Ectodermal cell (in vitro differentiated cells): Measurements from ENCODE around the gene DNAH1.

Experiments
- H3K27ac ChIP-seq: 2 replicates; pipeline ENCODE4 v1.7.0; 2013; ENCODE audit warnings: mild to moderate bottlenecking, low read depth, low read length; ENCODE audit not compliant: insufficient read depth, poor library complexity, severe bottlenecking
- H3K27me3 ChIP-seq: 2 replicates; pipeline ENCODE4 v1.7.0; 2013; ENCODE audit warnings: mild to moderate bottlenecking, low read length; ENCODE audit not compliant: insufficient read depth, control insufficient read depth, poor library complexity, severe bottlenecking
- H3K36me3 ChIP-seq: one replicate; pipeline ENCODE4 v1.7.0; 2013; ENCODE audit warnings: low read length; ENCODE audit not compliant: control insufficient read depth, insufficient read depth
- H3K4me1 ChIP-seq: one replicate; pipeline ENCODE4 v1.7.0; 2013; ENCODE audit warnings: low read length; ENCODE audit not compliant: control insufficient read depth, insufficient read depth
- H3K4me3 ChIP-seq: 2 replicates; pipeline ENCODE4 v1.7.0; 2013; ENCODE audit warnings: low read depth, low read length, control low read depth; ENCODE audit not compliant: insufficient read depth
- H3K9me3 ChIP-seq: 2 replicates; pipeline ENCODE4 v1.7.0; 2013; ENCODE audit warnings: mild to moderate bottlenecking, low read length, moderate library complexity; ENCODE audit not compliant: control insufficient read depth
- WGBS, 2 experiments: methylation state at CpG; one replicate each; pipeline ENCODE4 v1.1.7; 2013; ENCODE audit warnings: missing lambda C conversion rate in 2 of 2; 5-methylcytosine and 5-hydroxymethylcytosine counted together

DNAH1 gene

DNA sequence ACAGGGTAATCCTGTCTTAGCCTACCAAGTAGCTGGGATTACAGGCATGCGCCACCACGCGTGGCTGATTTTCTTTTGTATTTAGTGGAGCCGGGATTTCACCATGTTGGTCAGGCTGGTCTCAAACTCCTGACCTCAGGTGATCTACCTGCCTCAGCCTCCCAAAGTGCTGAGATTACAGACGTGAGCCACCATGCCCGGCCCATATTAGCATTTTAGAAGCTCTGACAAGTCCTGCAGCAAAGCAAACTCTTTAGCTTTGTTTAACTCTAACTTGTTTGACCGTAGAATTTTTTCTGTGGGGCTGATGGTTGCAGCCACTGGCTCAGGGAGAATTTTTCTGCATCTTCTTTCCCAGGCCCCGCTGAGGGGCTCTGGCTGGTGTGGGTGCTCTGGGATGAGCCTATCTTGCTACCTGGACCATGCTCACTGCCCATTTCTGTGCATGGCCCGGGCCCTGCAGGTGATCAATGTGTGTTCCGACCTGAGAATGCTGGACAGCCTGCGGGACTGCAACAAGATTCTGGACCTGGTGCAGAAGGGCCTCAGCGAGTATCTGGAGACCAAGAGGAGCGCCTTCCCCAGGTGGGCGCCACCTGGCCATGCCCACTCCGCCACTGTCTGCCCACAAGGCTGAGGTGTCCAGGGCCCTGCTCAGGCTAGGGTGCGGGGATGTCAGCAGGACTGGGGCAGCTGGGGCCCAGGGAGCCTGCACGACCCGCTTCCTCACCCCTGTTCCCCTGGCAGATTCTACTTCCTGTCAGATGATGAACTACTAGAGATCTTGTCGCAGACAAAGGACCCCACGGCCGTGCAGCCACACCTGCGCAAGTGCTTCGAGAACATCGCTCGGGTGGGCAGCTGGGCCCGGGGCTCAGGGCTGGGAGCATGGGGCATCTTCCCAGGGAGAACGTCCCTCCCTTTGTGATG, 41.3 kb downstream of the DNAH1 start:
- 94% methylated on average over 27 of the region's 27 CpGs for WGBS, 2 experiments
- H3K4me1 ChIP-seq: peaks cover 6% of the 10 kb centered on the region
- H3K27ac ChIP-seq: no peak overlapping the region
- no peaks in the 10 kb centered on the region for H3K36me3 ChIP-seq
- no peaks in the 10 kb centered on the region for H3K27me3 ChIP-seq
- H3K4me3 ChIP-seq: no peak overlapping the region
- H3K9me3 ChIP-seq: no peaks in the 10 kb centered on the region

DNA sequence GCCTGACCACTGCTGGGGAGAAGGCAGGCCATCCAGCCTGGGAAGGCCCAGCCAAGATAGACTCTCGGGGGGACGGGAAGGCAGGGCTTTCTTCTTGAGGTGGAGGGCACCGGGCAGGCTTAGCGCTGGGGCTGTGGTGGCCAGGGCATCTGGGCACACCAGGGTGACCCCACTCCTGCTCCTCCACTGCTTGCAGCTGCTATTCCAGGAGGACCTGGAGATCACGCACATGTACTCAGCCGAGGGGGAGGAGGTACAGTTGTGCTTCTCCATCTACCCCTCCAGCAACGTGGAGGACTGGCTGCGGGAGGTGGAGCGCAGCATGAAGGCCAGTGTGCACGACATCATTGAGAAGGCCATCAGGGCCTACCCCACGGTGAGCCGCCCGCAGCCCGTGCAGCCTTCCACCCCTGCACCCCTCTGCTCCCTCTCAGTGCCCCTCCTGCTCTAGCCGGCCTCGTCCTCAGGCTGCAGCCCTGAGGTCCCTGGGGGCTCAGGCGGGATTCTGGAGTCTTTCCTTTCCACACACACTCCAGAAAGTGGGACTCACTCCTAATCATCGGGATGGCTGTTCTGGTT, 42.3 kb downstream of the DNAH1 start:
- Histone ChIP-seq H3K36me3 (no peaks in the 10 kb centered on the region), H3K4me1 (peaks cover 6% of the 10 kb centered on the region), H3K27ac (no peak overlapping the region), H3K9me3 (no peaks in the 10 kb centered on the region), H3K27me3 (no peaks in the 10 kb centered on the region), H3K4me3 (no peak overlapping the region)
- 90% methylated on average over 18 of the region's 18 CpGs for WGBS, 2 experiments

DNA sequence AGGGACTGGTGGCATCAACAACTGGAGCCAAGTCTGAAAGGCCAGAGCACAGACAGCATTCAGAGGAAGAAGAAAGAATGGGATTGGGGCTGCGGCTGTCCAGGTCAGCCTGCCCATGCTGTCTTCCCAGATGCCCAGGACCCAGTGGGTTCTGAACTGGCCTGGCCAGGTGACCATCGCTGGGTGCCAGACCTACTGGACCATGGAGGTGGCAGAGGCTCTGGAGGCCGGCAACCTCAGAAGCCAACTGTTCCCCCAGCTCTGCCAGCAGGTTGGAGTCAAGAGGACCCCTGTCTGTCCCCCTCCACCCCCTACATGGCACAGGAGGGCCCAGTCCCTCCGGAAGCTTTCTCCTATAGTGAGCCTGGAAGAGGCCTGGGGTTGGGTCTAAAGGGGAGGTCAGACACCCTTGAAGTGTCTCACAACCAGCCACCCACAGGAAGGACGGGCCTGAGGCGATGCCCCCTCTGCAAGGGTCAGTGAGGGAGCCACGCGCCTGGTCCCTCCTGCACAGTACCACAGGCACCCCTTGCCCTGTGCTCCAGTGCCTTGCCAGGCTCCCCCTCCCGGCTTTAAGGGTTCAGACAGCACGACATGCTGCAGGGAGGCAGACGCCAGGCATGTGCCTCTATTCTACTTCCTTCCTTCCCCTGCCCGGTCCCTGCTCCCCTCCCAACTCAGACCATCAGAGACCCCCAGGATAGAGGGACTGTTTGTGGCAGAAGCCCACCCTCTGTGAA, 43.2 kb downstream of the DNAH1 start:
- Histone ChIP-seq H3K9me3 (no peaks in the 10 kb centered on the region), H3K4me3 (no peak overlapping the region), H3K27ac (no peak overlapping the region), H3K4me1 (peaks cover 6% of the 10 kb centered on the region), H3K36me3 (no peaks in the 10 kb centered on the region), H3K27me3 (no peaks in the 10 kb centered on the region)
- WGBS, 2 experiments: 90 to 93% methylated on average over 11 to 12 of the region's 12 CpGs

DNA sequence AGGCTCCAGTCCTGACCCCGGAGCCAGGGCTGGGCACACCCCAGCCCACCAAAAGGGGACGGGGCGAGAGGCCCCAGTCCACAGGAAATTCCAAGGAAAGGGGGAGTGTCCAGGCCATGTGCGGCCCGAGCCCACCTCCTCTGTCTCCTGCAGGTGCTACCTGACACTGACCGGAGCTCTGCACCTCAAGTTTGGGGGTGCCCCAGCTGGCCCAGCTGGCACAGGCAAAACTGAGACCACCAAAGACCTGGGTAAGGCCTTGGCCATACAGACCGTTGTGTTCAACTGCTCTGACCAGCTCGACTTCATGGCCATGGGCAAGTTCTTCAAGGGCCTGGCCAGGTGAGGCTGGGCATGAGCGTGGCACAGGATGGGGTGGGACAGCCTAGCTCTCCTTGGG, 44.9 kb downstream of the DNAH1 start:
- H3K4me1 ChIP-seq: peaks cover 6% of the 10 kb centered on the region
- H3K27ac ChIP-seq: no peak overlapping the region
- no peaks in the 10 kb centered on the region for H3K36me3 ChIP-seq
- no peak overlapping the region for H3K4me3 ChIP-seq
- no peaks in the 10 kb centered on the region for H3K27me3 ChIP-seq
- WGBS, 2 experiments: 94 to 95% methylated on average over 9 of the region's 9 CpGs
- no peaks in the 10 kb centered on the region for H3K9me3 ChIP-seq

DNA sequence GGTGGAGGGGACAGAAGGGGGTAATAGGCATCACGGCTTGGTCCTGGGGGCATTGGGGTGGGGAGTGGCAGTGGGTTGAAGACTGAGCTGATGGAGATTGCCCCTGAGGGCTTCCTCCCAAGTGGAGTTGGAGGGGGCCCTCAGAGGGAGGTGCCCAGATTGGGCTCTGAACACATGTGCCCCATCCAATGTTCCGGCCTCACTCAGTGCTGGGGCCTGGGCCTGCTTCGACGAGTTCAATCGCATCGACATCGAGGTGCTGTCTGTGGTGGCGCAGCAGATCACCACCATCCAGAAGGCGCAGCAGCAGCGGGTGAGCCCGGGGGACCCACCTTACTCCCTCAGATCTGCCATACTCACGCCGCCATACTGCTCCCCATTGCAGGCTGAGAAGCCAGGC, 45.3 kb downstream of the DNAH1 start:
- Histone ChIP-seq H3K27me3 (no peaks in the 10 kb centered on the region), H3K27ac (no peak overlapping the region), H3K9me3 (no peaks in the 10 kb centered on the region), H3K4me3 (no peak overlapping the region), H3K36me3 (no peaks in the 10 kb centered on the region), H3K4me1 (peaks cover 6% of the 10 kb centered on the region)
- 96% methylated on average over 13 of the region's 13 CpGs for WGBS, 2 experiments

DNA sequence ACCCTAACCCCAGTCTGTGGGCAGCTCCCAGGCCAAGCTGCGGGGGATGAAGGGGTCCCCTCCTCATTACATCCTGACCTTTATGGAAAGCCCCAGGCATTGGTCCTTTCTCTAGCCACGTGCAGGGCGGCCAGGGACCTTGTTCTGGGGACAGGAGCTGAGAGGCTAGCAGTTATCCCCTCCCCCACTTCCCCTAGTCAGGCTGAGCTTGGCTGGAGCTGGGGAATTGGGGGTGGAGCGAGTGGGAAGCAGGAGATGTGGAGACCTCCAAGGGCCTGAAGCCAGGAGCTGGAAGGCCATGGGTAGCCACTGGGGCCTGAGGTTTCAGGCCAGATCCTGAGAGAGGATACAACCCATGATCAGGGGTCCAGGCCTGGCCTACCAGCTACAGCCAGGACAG, 45.8 kb downstream of the DNAH1 start:
- Histone ChIP-seq H3K4me1 (peaks cover 6% of the 10 kb centered on the region), H3K27ac (no peak overlapping the region), H3K27me3 (no peaks in the 10 kb centered on the region), H3K9me3 (no peaks in the 10 kb centered on the region), H3K36me3 (no peaks in the 10 kb centered on the region), H3K4me3 (no peak overlapping the region)
- 71 to 79% methylated on average over 4 of the region's 4 CpGs for WGBS, 2 experiments

DNA sequence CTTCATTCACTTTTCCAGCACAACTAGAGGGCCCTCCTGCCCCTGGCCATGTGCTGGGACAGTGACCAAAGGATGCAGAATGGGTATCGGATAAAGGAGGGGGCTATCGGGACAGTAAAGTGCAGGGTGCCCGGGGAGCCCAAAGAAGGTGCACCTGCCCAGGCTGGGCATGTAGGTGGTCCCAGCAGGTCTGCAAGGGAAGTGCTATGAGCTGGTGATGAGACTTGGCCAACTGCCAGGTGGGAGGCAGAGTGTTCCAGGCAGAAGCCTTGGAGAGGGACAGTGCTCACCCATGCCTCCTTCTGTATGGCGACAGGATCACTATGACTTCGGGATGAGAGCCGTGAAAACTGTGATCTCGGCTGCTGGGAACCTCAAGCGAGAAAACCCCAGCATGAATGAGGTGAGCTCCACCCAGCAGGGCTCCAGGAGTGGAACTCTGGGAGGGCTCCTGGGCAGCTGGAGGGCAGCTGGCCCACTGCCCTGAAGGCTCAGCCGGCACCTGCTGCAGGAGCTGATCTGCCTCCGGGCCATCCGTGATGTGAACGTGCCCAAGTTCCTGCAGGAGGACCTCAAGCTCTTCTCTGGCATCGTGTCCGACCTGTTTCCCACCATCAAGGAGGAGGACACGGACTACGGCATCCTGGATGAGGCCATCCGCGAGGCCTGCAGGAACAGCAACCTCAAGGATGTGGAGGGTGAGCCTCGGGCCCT, 48.4 kb downstream of the DNAH1 start:
- no peak overlapping the region for H3K27ac ChIP-seq
- H3K27me3 ChIP-seq: no peaks in the 10 kb centered on the region
- peaks cover 19% of the 10 kb centered on the region for H3K4me1 ChIP-seq
- H3K9me3 ChIP-seq: no peaks in the 10 kb centered on the region
- no peaks in the 10 kb centered on the region for H3K36me3 ChIP-seq
- H3K4me3 ChIP-seq: no peak overlapping the region
- WGBS, 2 experiments: 95 to 96% methylated on average over 19 of the region's 19 CpGs

DNA sequence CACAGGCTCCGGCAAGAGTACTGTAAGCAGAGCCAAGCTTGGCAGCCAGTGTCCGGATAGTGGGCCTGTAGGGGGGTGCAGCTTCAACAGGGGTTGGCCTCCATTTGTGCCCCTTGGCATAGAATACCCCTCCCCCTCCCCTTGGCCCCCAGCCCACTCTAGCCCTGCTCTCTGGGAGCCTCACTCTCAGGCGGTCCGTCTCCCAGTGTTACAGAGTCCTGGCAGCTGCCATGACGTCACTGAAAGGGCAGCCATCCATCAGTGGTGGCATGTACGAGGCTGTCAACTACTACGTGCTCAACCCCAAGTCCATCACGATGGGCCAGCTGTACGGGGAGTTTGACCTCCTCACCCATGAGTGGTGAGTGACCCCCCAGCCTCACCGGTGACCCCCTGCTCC, 50.4 kb downstream of the DNAH1 start:
- peaks cover 19% of the 10 kb centered on the region for H3K4me1 ChIP-seq
- no peak overlapping the region for H3K27ac ChIP-seq
- H3K9me3 ChIP-seq: no peaks in the 10 kb centered on the region
- WGBS, 2 experiments: 92 to 93% methylated on average over 10 of the region's 10 CpGs
- H3K4me3 ChIP-seq: no peak overlapping the region
- no peaks in the 10 kb centered on the region for H3K36me3 ChIP-seq
- no peaks in the 10 kb centered on the region for H3K27me3 ChIP-seq

DNA sequence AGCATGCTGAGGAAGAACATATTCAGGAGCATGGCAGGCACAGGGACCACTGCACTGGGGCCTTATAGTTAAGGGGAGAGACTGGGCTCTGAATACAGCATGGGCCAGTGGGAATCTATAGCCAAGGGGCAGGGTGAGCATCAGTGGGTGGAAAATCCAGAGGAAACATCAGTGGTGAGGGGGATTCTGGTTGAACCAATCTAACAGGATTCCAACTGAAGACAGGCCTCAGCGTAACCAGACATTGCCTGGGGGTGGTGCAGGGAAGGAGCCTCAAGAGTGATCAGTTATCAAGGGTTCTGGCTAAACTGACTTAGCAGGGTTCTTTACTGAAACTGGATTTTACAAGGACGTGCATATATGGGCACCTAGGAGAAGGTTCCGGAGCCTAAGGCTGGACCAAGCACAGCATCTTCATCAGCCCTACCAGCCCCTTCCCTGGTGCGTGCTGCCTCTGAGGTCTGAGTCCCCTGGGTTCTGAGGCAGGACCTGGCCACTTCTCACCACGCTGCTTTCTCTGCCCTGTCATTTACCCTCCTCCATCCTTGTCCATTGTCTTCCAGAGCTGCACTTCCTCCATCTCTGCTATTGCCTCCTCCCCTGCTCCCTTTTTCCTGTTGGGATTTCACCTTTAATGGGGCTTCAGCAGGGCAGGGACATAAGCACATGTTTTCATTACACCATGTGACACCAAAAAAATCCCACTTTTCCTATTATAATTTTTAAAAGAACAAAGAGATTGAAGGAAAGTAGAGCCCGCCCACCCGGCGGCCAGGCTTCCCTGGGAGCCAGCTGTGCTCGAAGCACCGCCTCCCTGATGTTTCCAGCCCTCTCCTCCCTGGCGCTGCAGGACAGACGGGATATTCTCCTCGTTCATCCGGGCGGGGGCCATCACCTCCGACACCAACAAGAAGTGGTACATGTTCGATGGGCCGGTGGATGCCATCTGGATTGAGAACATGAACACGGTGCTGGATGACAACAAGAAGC, 52.1 kb downstream of the DNAH1 start:
- H3K4me1 ChIP-seq: peaks cover 13% of the 10 kb centered on the region
- no peak overlapping the region for H3K27ac ChIP-seq
- H3K36me3 ChIP-seq: no peaks in the 10 kb centered on the region
- peaks cover 2% of the 10 kb centered on the region for H3K27me3 ChIP-seq
- H3K9me3 ChIP-seq: no peaks in the 10 kb centered on the region
- 47 to 50% methylated on average over 19 of the region's 19 CpGs for WGBS, 2 experiments
- no peak overlapping the region for H3K4me3 ChIP-seq
